Parathyroid adenoma (tissue), 2 donors: ENCODE data around the gene NEK6.

ENCODE experiments used
- H2AFZ ChIP-seq: fragments of 300-600 bp; sonication (generic); one replicate; pipeline ENCODE4 v1.7.0; 2017; ENCODE audit warnings: antibody characterized with exemption, mild to moderate bottlenecking
- H3K27ac ChIP-seq: fragments of 300-600 bp; sonication (generic); one replicate; pipeline ENCODE4 v1.7.0; 2017
- H3K27me3 ChIP-seq: fragments of 300-600 bp; sonication (generic); one replicate; pipeline ENCODE4 v1.7.0; 2017; ENCODE audit warnings: low read length; ENCODE audit not compliant: control insufficient read depth, insufficient read depth
- H3K36me3 ChIP-seq: fragments of 300-600 bp; sonication (generic); one replicate; pipeline ENCODE4 v1.7.0; 2017; ENCODE audit warnings: low read length; ENCODE audit not compliant: control insufficient read depth, insufficient read depth
- H3K4me1 ChIP-seq: fragments of 300-600 bp; sonication (generic); one replicate; pipeline ENCODE4 v1.7.0; 2017; ENCODE audit warnings: control low read depth
- H3K4me2 ChIP-seq: fragments of 300-600 bp; sonication (generic); one replicate; pipeline ENCODE4 v1.7.0; 2017; ENCODE audit warnings: low read length
- H3K4me3 ChIP-seq: fragments of 300-600 bp; sonication (generic); one replicate; pipeline ENCODE4 v1.7.0; 2017; ENCODE audit warnings: low read depth, low read length
- H3K79me2 ChIP-seq: fragments of 300-600 bp; sonication (generic); one replicate; pipeline ENCODE4 v1.7.0; 2017; ENCODE audit warnings: control low read depth
- H3K9ac ChIP-seq: fragments of 300-600 bp; sonication (generic); one replicate; pipeline ENCODE4 v1.7.0; 2017; ENCODE audit warnings: mild to moderate bottlenecking
- H3K9me3 ChIP-seq: fragments of 300-600 bp; sonication (generic); one replicate; pipeline ENCODE4 v1.7.0; 2017; ENCODE audit warnings: low read length; ENCODE audit not compliant: control insufficient read depth
- CTCF ChIP-seq: fragments of 300-600 bp; sonication (generic); IDR thresholded peaks from one replicate; pipeline ENCODE4 v1.7.0; 2017; ENCODE audit warnings: antibody characterized with exemption, mild to moderate bottlenecking
- donor health status: primary hyperparathyroidism.

NEK6 gene

GRCh38 chr9:124357721-124358361 lies 100.1 kb downstream of the NEK6 start:
- H3K27ac ChIP-seq, result no peak overlapping the region
- H3K9me3 ChIP-seq, result no peaks in the 10 kb centered on the region
- H3K4me1 ChIP-seq, result no peaks in the 10 kb centered on the region
- H3K4me2 ChIP-seq, result no peak overlapping the region
- H3K9ac ChIP-seq, result no peak overlapping the region
- H3K4me3 ChIP-seq, result no peak overlapping the region
- H3K27me3 ChIP-seq, result no peaks in the 10 kb centered on the region
- H2AFZ ChIP-seq, result no peak overlapping the region
- TF ChIP-seq CTCF, result no peak
- H3K36me3 ChIP-seq, result no peaks in the 10 kb centered on the region
- no peaks in the 10 kb centered on the region for H3K79me2 ChIP-seq

DNA sequence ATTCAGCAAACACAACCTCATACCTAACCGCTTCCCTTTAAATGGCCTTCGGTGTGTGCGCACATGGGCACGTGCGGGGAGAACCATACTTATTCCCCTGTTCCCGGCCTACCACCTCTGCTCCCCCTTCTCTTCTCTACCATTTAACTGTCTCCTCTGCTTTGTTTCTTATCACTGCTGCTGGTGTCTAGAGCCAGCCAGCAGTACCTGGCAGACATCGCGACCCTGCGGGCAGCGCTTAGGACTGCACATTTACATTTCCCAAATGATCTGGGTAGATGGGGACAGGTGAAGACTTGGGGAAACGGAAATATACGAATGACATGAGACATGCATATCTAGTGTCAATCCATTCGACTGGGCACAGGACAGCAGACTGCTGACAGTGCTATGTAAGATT lies 100.9 kb downstream of the NEK6 start:
- no peak for TF ChIP-seq CTCF
- Histone ChIP-seq H3K9me3 (no peaks in the 10 kb centered on the region), H2AFZ (no peak overlapping the region), H3K9ac (no peak overlapping the region), H3K4me2 (no peak overlapping the region), H3K4me3 (no peak overlapping the region), H3K27me3 (no peaks in the 10 kb centered on the region), H3K4me1 (no peaks in the 10 kb centered on the region), H3K36me3 (no peaks in the 10 kb centered on the region), H3K79me2 (no peaks in the 10 kb centered on the region), H3K27ac (no peak overlapping the region)

DNA sequence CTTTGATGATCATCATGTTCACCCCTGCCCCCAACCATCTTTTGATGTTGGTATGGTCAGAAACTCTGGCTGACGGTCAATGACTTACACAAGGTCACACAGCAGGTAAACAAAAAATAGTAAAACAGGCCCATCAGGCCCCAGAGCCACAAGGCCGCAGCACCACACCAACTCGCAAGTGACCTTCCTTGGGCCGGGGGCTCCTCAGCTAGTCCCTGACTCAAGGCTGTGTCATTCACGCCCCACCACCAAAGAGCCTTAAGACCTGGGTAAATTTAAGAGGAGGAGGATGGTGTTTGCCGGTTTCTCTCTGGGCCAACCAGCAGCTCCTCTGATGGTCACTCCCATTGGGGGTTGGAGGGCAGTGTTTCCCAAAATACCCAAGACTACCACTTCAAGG lies 101.7 kb downstream of the NEK6 start:
- Histone ChIP-seq H3K36me3 (no peaks in the 10 kb centered on the region), H3K4me1 (no peaks in the 10 kb centered on the region), H2AFZ (no peak overlapping the region), H3K27me3 (no peaks in the 10 kb centered on the region), H3K79me2 (no peaks in the 10 kb centered on the region), H3K4me2 (no peak overlapping the region), H3K9ac (no peak overlapping the region), H3K4me3 (no peak overlapping the region), H3K27ac (no peak overlapping the region), H3K9me3 (no peaks in the 10 kb centered on the region)
- TF ChIP-seq CTCF, result no peak

GRCh38 chr9:124359855-124360678 lies 102.3 kb downstream of the NEK6 start:
- Histone ChIP-seq H3K27me3 (no peaks in the 10 kb centered on the region), H3K36me3 (no peaks in the 10 kb centered on the region), H2AFZ (no peak overlapping the region)

More at GRCh38 chr9:124359855-124360678, 102.3 kb downstream of the NEK6 start:
- H3K4me1 ChIP-seq, result no peaks in the 10 kb centered on the region
- no peak overlapping the region for H3K4me2 ChIP-seq
- TF ChIP-seq CTCF, result no peak
- H3K27ac ChIP-seq, result no peak overlapping the region
- no peaks in the 10 kb centered on the region for H3K9me3 ChIP-seq
- H3K4me3 ChIP-seq, result no peak overlapping the region
- no peak overlapping the region for H3K9ac ChIP-seq
- H3K79me2 ChIP-seq, result peaks cover 4% of the 10 kb centered on the region
